ENCODE results near the gene ICAM4.

DNA sequence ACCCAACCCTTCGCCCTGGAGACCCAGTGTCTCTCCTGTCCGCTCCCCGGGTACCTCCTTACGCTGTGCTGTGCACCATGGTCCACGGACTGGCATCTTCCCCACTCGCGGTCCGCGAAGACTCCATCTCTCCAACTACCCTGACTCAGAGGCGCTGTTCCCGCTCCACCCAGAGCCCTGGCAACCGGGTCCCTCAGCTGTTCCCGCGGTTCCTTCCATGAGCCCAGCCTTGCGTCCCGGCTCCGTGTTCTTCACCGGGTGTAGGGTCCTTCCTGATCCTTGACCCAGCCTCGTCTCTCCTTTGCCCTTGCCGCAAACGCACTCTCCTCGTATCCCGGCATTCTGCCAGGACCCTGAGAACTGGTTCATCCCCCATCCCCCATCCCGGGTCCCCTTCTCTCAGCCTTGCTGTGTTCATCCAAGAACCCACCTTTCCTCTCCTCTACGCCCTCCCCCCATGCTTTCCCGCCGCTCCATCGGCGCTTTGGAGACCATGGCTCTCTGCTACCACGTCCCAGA is 3.7 kb downstream of the ICAM4 start:
- TF ChIP-seq POLR2AphosphoS5 (IDR thresholded peaks at IDR 0.05; ENCODE audit: low read depth, low read length) (no peak), SIN3A (IDR thresholded peaks at IDR 0.05; ENCODE audit: borderline replicate concordance, insufficient read depth, low read length) (no peak)
- TF ChIP-seq, protein P1, sequence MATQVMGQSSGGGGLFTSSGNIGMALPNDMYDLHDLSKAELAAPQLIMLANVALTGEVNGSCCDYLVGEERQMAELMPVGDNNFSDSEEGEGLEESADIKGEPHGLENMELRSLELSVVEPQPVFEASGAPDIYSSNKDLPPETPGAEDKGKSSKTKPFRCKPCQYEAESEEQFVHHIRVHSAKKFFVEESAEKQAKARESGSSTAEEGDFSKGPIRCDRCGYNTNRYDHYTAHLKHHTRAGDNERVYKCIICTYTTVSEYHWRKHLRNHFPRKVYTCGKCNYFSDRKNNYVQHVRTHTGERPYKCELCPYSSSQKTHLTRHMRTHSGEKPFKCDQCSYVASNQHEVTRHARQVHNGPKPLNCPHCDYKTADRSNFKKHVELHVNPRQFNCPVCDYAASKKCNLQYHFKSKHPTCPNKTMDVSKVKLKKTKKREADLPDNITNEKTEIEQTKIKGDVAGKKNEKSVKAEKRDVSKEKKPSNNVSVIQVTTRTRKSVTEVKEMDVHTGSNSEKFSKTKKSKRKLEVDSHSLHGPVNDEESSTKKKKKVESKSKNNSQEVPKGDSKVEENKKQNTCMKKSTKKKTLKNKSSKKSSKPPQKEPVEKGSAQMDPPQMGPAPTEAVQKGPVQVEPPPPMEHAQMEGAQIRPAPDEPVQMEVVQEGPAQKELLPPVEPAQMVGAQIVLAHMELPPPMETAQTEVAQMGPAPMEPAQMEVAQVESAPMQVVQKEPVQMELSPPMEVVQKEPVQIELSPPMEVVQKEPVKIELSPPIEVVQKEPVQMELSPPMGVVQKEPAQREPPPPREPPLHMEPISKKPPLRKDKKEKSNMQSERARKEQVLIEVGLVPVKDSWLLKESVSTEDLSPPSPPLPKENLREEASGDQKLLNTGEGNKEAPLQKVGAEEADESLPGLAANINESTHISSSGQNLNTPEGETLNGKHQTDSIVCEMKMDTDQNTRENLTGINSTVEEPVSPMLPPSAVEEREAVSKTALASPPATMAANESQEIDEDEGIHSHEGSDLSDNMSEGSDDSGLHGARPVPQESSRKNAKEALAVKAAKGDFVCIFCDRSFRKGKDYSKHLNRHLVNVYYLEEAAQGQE (IDR thresholded peaks at IDR 0.05; ENCODE audit: insufficient read depth in 1 of 2, low read depth in 2 of 2, low read length in 2 of 2): no peak
